NCI-H345 (cell line): Measurements from ENCODE around the gene MDP1.

ENCODE experiments used
- DNase-seq: peaks from one replicate; lab custom pipeline; 2025; lab: John Stamatoyannopoulos, UW

MDP1 gene

GRCh38 chr14:24197056-24197450, 18.8 kb downstream of the MDP1 start:
- DNase-seq: no peak

GRCh38 chr14:24196071-24197055, 19.5 kb downstream of the MDP1 start:
- no peak for DNase-seq

GRCh38 chr14:24195186-24196070, 20.4 kb downstream of the MDP1 start, which contains the start of gene TM9SF1:
TSS of gene TM9SF1 (minus strand) at chr14:24195441. CDS start at chr14:24195019, 422 bp downstream.
- peak; percentile 81 for DNase-seq

GRCh38 chr14:24194873-24195185, 21.0 kb downstream of the MDP1 start:
- DNase-seq: no peak

- no peak for DNase-seq
These were observed 21.5 kb downstream of the MDP1 start for GRCh38 chr14:24194186-24194872.

GRCh38 chr14:24192933-24193332, 22.9 kb downstream of the MDP1 start:
- DNase-seq: no peak

- no peak for DNase-seq
These were observed 25.4 kb downstream of the MDP1 start for GRCh38 chr14:24190416-24190815.

- no peak for DNase-seq
These were observed 26.4 kb downstream of the MDP1 start for GRCh38 chr14:24189460-24189859.

- no peak for DNase-seq
These were observed 26.8 kb downstream of the MDP1 start for GRCh38 chr14:24189059-24189375.

GRCh38 chr14:24188251-24189058, 27.4 kb downstream of the MDP1 start, which contains the start of gene IPO4:
TSS of gene IPO4 (minus strand) at chr14:24188816. CDS start at chr14:24188787, 29 bp downstream.
- peak; percentile 98 for DNase-seq

- no peak for DNase-seq
These were observed 28.3 kb downstream of the MDP1 start for GRCh38 chr14:24187539-24187915.

GRCh38 chr14:24186831-24187538, 28.9 kb downstream of the MDP1 start:
- DNase-seq: no peak

- no peak for DNase-seq
These were observed 30.1 kb downstream of the MDP1 start for GRCh38 chr14:24185741-24186140.

- no peak for DNase-seq
These were observed 30.8 kb downstream of the MDP1 start for GRCh38 chr14:24185026-24185425.

- DNase-seq: no peak
These were observed 31.5 kb downstream of the MDP1 start for GRCh38 chr14:24184104-24184970.

GRCh38 chr14:24183014-24183481, 32.8 kb downstream of the MDP1 start:
- DNase-seq: no peak

GRCh38 chr14:24182110-24182882, 33.6 kb downstream of the MDP1 start:
- no peak for DNase-seq

- DNase-seq: no peak
These were observed 34.3 kb downstream of the MDP1 start for GRCh38 chr14:24181371-24182077.
